ENCODE results near the gene CBARP.

- TF ChIP-seq CTCF (IDR thresholded peaks at IDR 0.05; ENCODE audit: low read depth, low read length), result no peak
- TF ChIP-seq MAX (IDR thresholded peaks at IDR 0.05; ENCODE audit: low read depth, low read length), result no peak
- no peak for TF ChIP-seq POLR2A (IDR thresholded peaks at IDR 0.05; ENCODE audit: extremely low read depth, insufficient read length)
Observed at GRCh38 chr19:1277061-1277460, 39.3 kb upstream of the CBARP start.
